Parathyroid adenoma (tissue), 2 donors: ENCODE measurements around the gene RRM1.

Source experiments
- H2AFZ ChIP-seq: fragments of 300-600 bp; sonication (generic); one replicate; pipeline ENCODE4 v1.7.0; 2017; ENCODE audit warnings: antibody characterized with exemption, mild to moderate bottlenecking
- H3K27ac ChIP-seq: fragments of 300-600 bp; sonication (generic); one replicate; pipeline ENCODE4 v1.7.0; 2017
- H3K27me3 ChIP-seq: fragments of 300-600 bp; sonication (generic); one replicate; pipeline ENCODE4 v1.7.0; 2017; ENCODE audit warnings: low read length; ENCODE audit not compliant: control insufficient read depth, insufficient read depth
- H3K36me3 ChIP-seq: fragments of 300-600 bp; sonication (generic); one replicate; pipeline ENCODE4 v1.7.0; 2017; ENCODE audit warnings: low read length; ENCODE audit not compliant: control insufficient read depth, insufficient read depth
- H3K4me1 ChIP-seq: fragments of 300-600 bp; sonication (generic); one replicate; pipeline ENCODE4 v1.7.0; 2017; ENCODE audit warnings: control low read depth
- H3K4me2 ChIP-seq: fragments of 300-600 bp; sonication (generic); one replicate; pipeline ENCODE4 v1.7.0; 2017; ENCODE audit warnings: low read length
- H3K4me3 ChIP-seq: fragments of 300-600 bp; sonication (generic); one replicate; pipeline ENCODE4 v1.7.0; 2017; ENCODE audit warnings: low read depth, low read length
- H3K79me2 ChIP-seq: fragments of 300-600 bp; sonication (generic); one replicate; pipeline ENCODE4 v1.7.0; 2017; ENCODE audit warnings: control low read depth
- H3K9ac ChIP-seq: fragments of 300-600 bp; sonication (generic); one replicate; pipeline ENCODE4 v1.7.0; 2017; ENCODE audit warnings: mild to moderate bottlenecking
- H3K9me3 ChIP-seq: fragments of 300-600 bp; sonication (generic); one replicate; pipeline ENCODE4 v1.7.0; 2017; ENCODE audit warnings: low read length; ENCODE audit not compliant: control insufficient read depth
- TF ChIP-seq, protein P1 (sequence below): fragments of 300-600 bp; sonication (generic); IDR thresholded peaks from one replicate; pipeline ENCODE4 v1.7.0; 2017; ENCODE audit warnings: antibody characterized with exemption, mild to moderate bottlenecking
- donor health status: primary hyperparathyroidism.

RRM1 gene

DNA sequence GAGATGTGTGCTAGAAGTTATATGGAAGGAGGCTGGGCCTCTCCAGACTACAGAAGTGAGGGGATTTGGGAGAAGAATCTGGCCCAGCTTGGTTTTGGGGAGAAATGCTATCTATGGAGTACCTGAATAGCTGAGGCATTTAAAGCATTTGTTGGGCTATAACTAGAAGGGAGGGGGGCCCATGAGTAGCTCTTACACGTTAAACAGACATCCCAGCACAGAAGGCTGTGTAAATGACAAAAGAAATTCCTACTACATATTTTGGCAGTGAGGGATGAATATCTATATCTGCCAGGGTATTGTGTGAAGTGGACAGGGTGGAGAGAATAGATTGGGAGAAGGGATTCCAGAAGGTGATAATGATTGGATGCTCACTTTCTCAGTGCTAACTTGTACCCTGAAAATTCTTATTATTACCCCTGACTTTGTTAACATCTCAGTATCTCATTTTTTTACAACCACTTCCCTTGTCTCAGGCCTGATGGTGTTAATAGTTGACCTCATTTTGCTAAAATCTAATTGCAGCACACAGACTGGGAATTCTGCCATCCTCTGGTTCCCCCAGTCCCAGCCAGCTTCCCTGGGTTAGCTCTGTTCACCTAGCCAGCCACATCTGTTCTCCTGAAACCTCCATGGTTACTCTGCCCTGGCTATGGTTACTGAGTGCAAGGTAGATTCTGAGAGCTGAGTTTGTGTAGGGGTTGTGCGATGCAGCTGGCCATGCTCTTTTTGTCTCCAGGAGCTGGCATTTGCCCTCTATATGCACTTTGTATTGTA lies 28.8 kb upstream of the RRM1 start:
- Histone ChIP-seq H3K9me3 (no peaks in the 10 kb centered on the region), H3K79me2 (no peaks in the 10 kb centered on the region), H3K27me3 (no peaks in the 10 kb centered on the region), H3K4me1 (no peaks in the 10 kb centered on the region), H3K4me2 (no peak overlapping the region), H2AFZ (no peak overlapping the region), H3K36me3 (no peaks in the 10 kb centered on the region), H3K9ac (no peak overlapping the region), H3K27ac (no peak overlapping the region), H3K4me3 (no peak overlapping the region)
- TF ChIP-seq, protein P1, sequence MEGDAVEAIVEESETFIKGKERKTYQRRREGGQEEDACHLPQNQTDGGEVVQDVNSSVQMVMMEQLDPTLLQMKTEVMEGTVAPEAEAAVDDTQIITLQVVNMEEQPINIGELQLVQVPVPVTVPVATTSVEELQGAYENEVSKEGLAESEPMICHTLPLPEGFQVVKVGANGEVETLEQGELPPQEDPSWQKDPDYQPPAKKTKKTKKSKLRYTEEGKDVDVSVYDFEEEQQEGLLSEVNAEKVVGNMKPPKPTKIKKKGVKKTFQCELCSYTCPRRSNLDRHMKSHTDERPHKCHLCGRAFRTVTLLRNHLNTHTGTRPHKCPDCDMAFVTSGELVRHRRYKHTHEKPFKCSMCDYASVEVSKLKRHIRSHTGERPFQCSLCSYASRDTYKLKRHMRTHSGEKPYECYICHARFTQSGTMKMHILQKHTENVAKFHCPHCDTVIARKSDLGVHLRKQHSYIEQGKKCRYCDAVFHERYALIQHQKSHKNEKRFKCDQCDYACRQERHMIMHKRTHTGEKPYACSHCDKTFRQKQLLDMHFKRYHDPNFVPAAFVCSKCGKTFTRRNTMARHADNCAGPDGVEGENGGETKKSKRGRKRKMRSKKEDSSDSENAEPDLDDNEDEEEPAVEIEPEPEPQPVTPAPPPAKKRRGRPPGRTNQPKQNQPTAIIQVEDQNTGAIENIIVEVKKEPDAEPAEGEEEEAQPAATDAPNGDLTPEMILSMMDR, result no peak

DNA sequence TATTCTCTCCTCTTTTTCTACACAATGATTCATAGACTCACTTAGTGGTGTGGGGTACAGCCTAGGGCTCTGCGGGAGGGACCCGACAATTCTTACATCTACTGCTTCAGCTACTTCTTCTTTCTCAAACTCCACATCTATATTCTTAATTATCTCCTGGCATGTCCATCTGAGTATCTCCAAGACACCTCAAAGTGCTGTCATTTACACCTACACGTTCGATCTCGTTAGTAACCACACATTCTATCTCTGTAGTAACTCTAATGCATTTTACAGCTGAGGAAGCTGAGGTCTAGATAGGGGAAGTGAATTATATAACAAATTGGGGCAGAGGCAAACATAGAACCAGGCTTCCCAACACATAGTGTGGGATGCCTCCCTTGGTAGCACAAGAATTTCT lies 27.7 kb upstream of the RRM1 start:
- H3K27me3 ChIP-seq, result no peaks in the 10 kb centered on the region
- TF ChIP-seq, protein P1, result no peak
- H3K27ac ChIP-seq, result no peak overlapping the region
- no peak overlapping the region for H2AFZ ChIP-seq
- no peaks in the 10 kb centered on the region for H3K36me3 ChIP-seq
- H3K4me1 ChIP-seq, result no peaks in the 10 kb centered on the region
- no peak overlapping the region for H3K4me3 ChIP-seq
- no peaks in the 10 kb centered on the region for H3K79me2 ChIP-seq
- no peak overlapping the region for H3K4me2 ChIP-seq
- H3K9me3 ChIP-seq, result no peaks in the 10 kb centered on the region
- H3K9ac ChIP-seq, result no peak overlapping the region

DNA sequence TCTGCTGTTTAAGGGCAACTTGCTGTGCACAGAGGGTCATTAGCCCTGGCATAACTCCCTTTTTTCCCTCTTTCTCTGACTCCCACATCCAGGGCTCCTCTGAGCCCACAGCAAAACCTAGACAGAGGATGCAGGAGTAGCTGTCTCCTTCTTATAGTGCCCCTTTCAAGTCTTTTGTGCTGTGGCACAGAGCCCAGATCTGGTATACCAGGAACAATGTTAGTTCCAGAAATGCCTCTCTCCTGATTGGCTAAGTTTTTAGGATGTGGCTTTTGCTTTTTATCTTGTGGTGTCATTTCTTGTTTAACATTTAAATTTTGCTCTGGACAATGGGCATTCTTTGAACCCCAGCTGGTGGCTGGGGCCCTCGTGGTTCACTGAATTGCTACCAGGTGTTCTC lies 25.6 kb upstream of the RRM1 start:
- H3K27me3 ChIP-seq, result no peaks in the 10 kb centered on the region
- no peaks in the 10 kb centered on the region for H3K79me2 ChIP-seq

DNA sequence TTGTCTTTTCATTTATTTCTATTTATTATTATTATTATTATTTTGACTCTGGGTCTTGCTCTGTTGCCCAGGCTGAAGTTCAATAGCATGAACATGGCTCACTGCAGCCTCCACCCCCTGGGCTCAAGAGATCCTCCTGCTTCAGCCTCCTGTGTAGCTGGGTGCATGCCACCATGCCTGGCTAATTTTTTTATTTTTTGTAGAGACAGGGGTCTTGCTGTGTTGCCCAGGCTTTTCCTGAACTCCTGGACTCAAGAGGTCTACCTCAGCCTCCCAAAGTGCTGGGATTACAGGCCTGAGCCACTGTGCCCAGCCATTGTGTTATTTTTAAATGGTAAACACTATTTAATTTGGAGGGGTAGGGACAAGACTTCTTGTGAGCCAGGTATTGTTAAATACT lies 23.3 kb upstream of the RRM1 start:
- TF ChIP-seq, protein P1, result no peak
- Histone ChIP-seq H2AFZ (no peak overlapping the region), H3K4me3 (no peak overlapping the region), H3K27ac (no peak overlapping the region), H3K4me1 (no peaks in the 10 kb centered on the region), H3K9me3 (no peaks in the 10 kb centered on the region), H3K4me2 (no peak overlapping the region), H3K9ac (no peak overlapping the region), H3K27me3 (no peaks in the 10 kb centered on the region), H3K79me2 (no peaks in the 10 kb centered on the region), H3K36me3 (no peaks in the 10 kb centered on the region)

More for the DNA sequence above, 25.6 kb upstream of the RRM1 start:
- H3K9ac ChIP-seq, result no peak overlapping the region
- TF ChIP-seq, protein P1, result no peak
- no peak overlapping the region for H3K27ac ChIP-seq
- no peaks in the 10 kb centered on the region for H3K9me3 ChIP-seq
- H3K4me3 ChIP-seq, result no peak overlapping the region
- no peaks in the 10 kb centered on the region for H3K4me1 ChIP-seq
- H2AFZ ChIP-seq, result no peak overlapping the region
- H3K36me3 ChIP-seq, result no peaks in the 10 kb centered on the region
- no peak overlapping the region for H3K4me2 ChIP-seq

DNA sequence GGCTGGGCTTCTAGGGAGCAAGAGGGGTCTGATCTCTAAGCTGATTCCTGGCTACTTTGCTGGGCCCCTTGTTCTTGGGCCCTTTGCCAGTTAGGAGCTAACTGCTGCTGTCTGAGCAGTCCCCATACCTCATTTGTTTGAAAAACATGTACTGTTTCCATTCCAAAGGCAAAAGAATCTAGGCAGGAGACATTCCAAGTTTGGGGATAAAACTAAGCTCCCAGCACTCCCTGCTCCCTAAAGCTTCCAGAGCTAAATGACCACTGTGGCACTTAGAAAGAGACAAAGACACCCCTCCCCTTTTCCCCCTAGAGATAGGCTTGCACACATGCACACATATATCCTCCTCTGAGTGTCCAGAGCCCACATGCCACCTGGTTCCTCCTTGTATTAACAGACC lies 22.7 kb upstream of the RRM1 start:
- Histone ChIP-seq H3K9me3 (no peaks in the 10 kb centered on the region), H3K9ac (no peak overlapping the region), H3K27me3 (no peaks in the 10 kb centered on the region), H3K4me3 (no peak overlapping the region), H2AFZ (no peak overlapping the region), H3K79me2 (no peaks in the 10 kb centered on the region), H3K36me3 (no peaks in the 10 kb centered on the region), H3K27ac (no peak overlapping the region), H3K4me2 (no peak overlapping the region), H3K4me1 (no peaks in the 10 kb centered on the region)
- TF ChIP-seq, protein P1, result no peak
